ENCODE measurements around the gene SCN1A.

- TF ChIP-seq CTCF (conservative IDR thresholded peaks at IDR 0.05; ENCODE audit: low read depth in 2 of 2) (no peak), EZH2 (IDR thresholded peaks at IDR 0.05; ENCODE audit: low read depth, unreplicated experiment) (no peak), EZH2phosphoT487 (IDR thresholded peaks at IDR 0.05; ENCODE audit: unreplicated experiment) (no peak), ETS1 (IDR thresholded peaks at IDR 0.05) (no peak), REST (IDR thresholded peaks at IDR 0.05; ENCODE audit: unreplicated experiment) (no peak), POLR2AphosphoS5 (IDR thresholded peaks at IDR 0.05; ENCODE audit: low read depth) (no peak), CREB1 (CRISPR knock-in tag; IDR thresholded peaks at IDR 0.05; ENCODE audit: low read depth) (no peak), JUNB (IDR thresholded peaks at IDR 0.05; ENCODE audit: unreplicated experiment) (no peak)
These were observed 30.7 kb upstream of the SCN1A start for GRCh38 chr2:166158546-166158945.

All from GM23338 (cell line).